Measurements from ENCODE around the gene CDC34. TPM values are rescaled to one million over a fixed set of nuclear protein-coding genes. Genes with fewer than 3 reads are reported as not detected.
A peak's percentile ranks its signal among the peaks of the same experiment; 100 is the strongest.

The CDC34 gene
- total RNA-seq, 1 donor from 2014 or later: 103 TPM

DNA sequence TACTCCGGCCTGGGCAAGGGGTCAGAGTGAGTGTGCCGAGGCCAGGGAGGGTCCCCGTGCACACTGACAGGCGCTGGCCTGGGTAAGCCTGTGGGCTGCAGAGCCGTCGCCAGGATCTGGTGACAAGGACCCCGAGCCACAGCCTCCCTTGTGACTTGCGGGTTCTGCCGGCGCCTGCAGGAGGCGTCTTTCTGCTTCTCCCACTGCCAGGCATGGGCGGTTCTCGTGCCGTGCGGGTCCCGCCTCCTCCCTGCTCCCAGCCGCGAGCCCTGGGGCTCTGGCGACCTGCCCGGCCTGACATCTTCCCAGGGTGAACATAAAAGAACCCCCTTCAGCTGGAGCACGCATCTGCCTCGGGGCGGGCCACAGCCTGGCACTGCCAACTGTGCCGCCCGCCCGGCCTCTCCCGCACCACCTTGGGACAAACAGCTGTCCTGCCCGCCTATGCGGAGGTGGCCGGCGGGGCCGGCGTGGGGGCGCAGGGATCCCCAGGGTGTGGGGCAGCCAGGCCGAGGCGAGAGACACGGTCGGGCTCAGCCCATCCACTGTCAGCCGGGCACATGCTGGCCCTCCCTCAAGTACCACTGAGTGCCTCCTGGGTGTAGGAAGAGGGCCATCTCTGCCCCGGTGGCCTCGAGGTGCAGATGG, 56.7 kb downstream of the CDC34 start:
- DNase-seq (ENCODE audit: low read depth): peak; percentile 93

- DNase-seq (ENCODE audit: low read depth): no peak
These were observed 57.5 kb downstream of the CDC34 start for GRCh38 chr19:588741-589692.

GRCh38 chr19:589693-590395, 58.3 kb downstream of the CDC34 start, which contains the start of gene HCN2:
Gene HCN2, plus strand, starts transcription at chr19:589881. Its CDS starts 65 bp downstream, at chr19:589946.
- no peak for DNase-seq (ENCODE audit: low read depth)

GRCh38 chr19:590396-590745, 58.8 kb downstream of the CDC34 start:
- no peak for DNase-seq (ENCODE audit: low read depth)

DNA sequence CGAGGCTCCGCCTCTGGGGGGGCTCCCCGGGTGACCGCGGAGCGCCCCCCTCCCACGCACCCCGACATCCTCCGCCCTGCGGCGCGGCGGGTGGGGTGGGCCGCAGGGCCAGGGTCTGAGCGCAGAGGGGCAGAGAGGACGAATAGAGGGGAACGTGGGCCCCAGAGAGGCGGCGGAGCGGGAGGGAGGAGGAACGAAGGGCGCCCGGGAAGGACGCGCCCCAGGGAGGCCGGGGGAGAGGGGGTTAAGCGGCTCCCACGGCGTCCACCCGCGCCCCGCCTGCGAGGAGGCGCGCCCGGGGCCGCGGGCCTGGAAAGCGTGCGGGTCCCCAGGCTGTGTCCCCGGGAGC, 59.2 kb downstream of the CDC34 start:
- no peak for DNase-seq (ENCODE audit: low read depth)

- no peak for DNase-seq (ENCODE audit: low read depth)
These were observed 59.8 kb downstream of the CDC34 start for GRCh38 chr19:591099-591958.

Other genes starting within 250 kb of the CDC34 start
- gene PLPP2, start 240.4 kb upstream of the CDC34 start, total RNA-seq: 0.05 TPM in 1 of 2 replicates, not detected in the other
- 16.0 and 28.1 TPM in 2 replicates for gene MIER2, start 187.0 kb upstream of the CDC34 start, total RNA-seq
- 0.11 and 0.16 TPM in 2 replicates for gene C2CD4C, start 122.6 kb upstream of the CDC34 start, total RNA-seq
- gene SHC2, start 70.7 kb upstream of the CDC34 start, total RNA-seq: 4.4 and 7.9 TPM in 2 replicates
- 0.29 and 0.52 TPM in 2 replicates for gene MADCAM1, start 35.3 kb upstream of the CDC34 start, total RNA-seq
- gene TPGS1, start 24.3 kb upstream of the CDC34 start, total RNA-seq: 64.5 and 75.2 TPM in 2 replicates
- not detected in 2 replicates for gene GZMM, start 12.3 kb downstream of the CDC34 start, total RNA-seq
- gene BSG, start 40.8 kb downstream of the CDC34 start, total RNA-seq: 519 and 528 TPM in 2 replicates
- 2.9 and 3.5 TPM in 2 replicates for gene HCN2, start 58.1 kb downstream of the CDC34 start, total RNA-seq
- gene POLRMT, start 101.8 kb downstream of the CDC34 start, total RNA-seq: 47.7 and 54.3 TPM in 2 replicates
- gene FGF22, start 108.1 kb downstream of the CDC34 start, total RNA-seq: 0.16 and 0.21 TPM in 2 replicates
- gene RNF126, start 131.5 kb downstream of the CDC34 start, total RNA-seq: 86.4 and 94.6 TPM in 2 replicates
- 157 and 175 TPM in 2 replicates for gene FSTL3, start 144.6 kb downstream of the CDC34 start, total RNA-seq
- not detected in 2 replicates for gene PRSS57, start 163.7 kb downstream of the CDC34 start, total RNA-seq
- 4.8 and 7.8 TPM in 2 replicates for gene PALM, start 177.2 kb downstream of the CDC34 start, total RNA-seq
- gene MISP, start 219.4 kb downstream of the CDC34 start, total RNA-seq: 2.3 and 2.9 TPM in 2 replicates